ENCODE measurements around the gene PMIS2.

- TF ChIP-seq CTCF (IDR thresholded peaks at IDR 0.05; ENCODE audit: low read depth, low read length) (no peak), POLR2A (IDR thresholded peaks at IDR 0.05; ENCODE audit: extremely low read depth, insufficient read length) (no peak)
These were observed 1.3 kb downstream of the PMIS2 start for GRCh38 chr19:35587321-35587720.

Data from NB4 (cell line).